NT2/D1 (cell line): ENCODE results near the gene SIX1.
A peak's percentile ranks its signal among the peaks of the same experiment; 100 is the strongest.

ENCODE experiments used
- DNase-seq: peaks from one replicate; pipeline ENCODE4 v3.0.0-alpha.2; 2011; ENCODE audit warnings: low read depth, low spot score
- H3K27me3 ChIP-seq: 2 replicates; pipeline ENCODE4 v1.6.0; 2011; ENCODE audit warnings: mild to moderate bottlenecking; ENCODE audit not compliant: insufficient read length, insufficient read depth
- H3K36me3 ChIP-seq: 2 replicates; pipeline ENCODE4 v1.6.1; 2011; ENCODE audit warnings: mild to moderate bottlenecking, low read length, mixed read lengths; ENCODE audit not compliant: insufficient read depth, insufficient read length
- H3K4me1 ChIP-seq: 2 replicates; pipeline ENCODE4 v1.5.1; 2011; ENCODE audit not compliant: insufficient read depth, insufficient read length
- H3K4me3 ChIP-seq: 2 replicates; pipeline ENCODE4 v1.5.1; 2011; ENCODE audit warnings: low read depth; ENCODE audit not compliant: insufficient read length
- H3K9ac ChIP-seq: 2 replicates; pipeline ENCODE4 v1.6.0; 2011; ENCODE audit warnings: low read depth; ENCODE audit not compliant: insufficient read length
- H3K9me3 ChIP-seq: 2 replicates; pipeline ENCODE4 v1.5.1; 2011; ENCODE audit warnings: mild to moderate bottlenecking, low read length; ENCODE audit not compliant: insufficient read depth
- SUZ12 ChIP-seq: IDR thresholded peaks from 2 replicates; pipeline ENCODE4 v1.6.1; 2011; ENCODE audit not compliant: insufficient read length, insufficient read depth; ENCODE audit errors: extremely low read depth
- YY1 ChIP-seq: IDR thresholded peaks from 2 replicates; pipeline ENCODE4 v1.6.1; 2011; ENCODE audit not compliant: insufficient read length, insufficient read depth
- ZNF274 ChIP-seq: IDR thresholded peaks from 2 replicates; pipeline ENCODE4 v1.6.1; 2011; ENCODE audit warnings: mild to moderate bottlenecking, low read depth, low read length

The SIX1 gene

DNA sequence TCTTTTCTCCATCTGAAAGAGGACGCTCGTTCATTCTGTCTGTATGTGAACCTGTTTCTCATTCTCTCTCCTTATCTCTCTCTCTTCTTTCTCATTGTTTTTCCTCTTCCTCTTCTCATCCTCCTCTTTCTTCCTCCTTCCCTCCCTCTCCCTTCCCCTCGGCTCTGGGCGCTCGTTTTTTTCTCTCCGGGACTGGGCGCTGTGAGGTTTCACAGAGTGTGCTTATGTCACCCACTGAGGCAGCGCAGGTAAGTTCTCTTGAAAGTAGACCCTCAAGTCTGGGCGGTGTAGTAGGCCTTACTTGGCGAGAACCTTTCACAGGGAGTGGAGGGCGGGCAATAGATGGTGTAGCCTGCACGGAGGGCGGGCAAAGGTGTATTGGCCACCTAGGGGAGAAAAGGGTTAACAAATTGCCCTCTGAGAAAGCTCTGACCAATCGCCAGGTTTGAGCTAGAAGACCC is 4.5 kb upstream of the SIX1 start:
- Histone ChIP-seq H3K4me3 (no peak overlapping the region), H3K36me3 (no peaks in the 10 kb centered on the region), H3K27me3 (peaks cover 99% of the 10 kb centered on the region), H3K9ac (no peak overlapping the region), H3K4me1 (peaks cover 3% of the 10 kb centered on the region), H3K9me3 (no peaks in the 10 kb centered on the region)
- no peak for DNase-seq
- TF ChIP-seq SUZ12 (peak; percentile 83), ZNF274 (no peak), YY1 (no peak)

DNA sequence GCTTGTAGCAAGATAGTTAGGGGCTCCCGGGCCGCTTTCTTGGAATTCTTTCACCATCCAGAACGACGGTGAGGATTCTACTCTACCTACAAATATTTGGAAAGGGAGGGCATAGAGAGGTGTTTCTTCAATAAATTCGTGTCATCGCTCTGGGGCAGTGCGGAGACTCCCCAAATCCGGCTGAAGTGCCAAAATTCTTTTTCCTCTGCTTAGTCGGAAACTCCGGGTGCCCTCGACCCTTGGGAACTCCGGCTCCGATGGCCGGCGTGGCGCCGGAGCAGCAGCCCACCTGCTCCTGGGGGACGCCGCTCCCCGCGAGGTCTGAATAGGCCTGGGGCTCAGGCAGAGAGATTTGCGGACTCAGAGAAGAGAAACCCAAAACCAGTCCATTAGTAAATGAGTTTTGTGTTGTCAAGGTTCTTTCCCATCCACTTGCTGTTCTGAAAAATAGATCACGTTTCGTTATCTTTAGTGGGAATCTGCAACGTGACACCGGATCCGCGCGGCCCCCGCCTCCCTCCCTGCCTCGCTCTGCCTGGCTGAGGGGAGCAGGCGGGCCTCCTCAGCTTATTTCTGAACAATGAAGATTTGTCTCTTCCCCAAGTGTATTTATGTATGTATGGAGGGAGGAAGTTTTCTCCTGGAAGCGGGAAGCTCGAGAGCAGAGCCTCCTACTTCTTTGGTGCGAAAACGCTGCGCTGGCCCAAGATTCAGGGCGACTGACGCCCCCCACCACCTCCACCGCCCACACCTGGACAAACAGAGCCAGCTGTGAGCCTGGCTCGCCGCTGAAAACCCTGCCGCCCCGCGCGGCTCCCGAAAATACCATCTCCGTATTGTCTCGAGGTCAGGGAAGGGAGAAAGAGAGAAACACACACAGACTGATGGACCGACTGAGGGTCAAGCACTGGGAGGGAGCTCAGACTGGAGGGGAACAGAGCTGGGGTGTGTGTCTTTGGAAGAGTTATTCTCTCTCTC is 3.7 kb upstream of the SIX1 start:
- Histone ChIP-seq H3K36me3 (no peaks in the 10 kb centered on the region), H3K4me3 (no peak overlapping the region), H3K9me3 (no peaks in the 10 kb centered on the region), H3K9ac (no peak overlapping the region), H3K4me1 (peaks cover 7% of the 10 kb centered on the region), H3K27me3 (peaks cover 99% of the 10 kb centered on the region)
- TF ChIP-seq ZNF274, result no peak
- peak; percentile 92 for TF ChIP-seq SUZ12
- no peak for DNase-seq

DNA sequence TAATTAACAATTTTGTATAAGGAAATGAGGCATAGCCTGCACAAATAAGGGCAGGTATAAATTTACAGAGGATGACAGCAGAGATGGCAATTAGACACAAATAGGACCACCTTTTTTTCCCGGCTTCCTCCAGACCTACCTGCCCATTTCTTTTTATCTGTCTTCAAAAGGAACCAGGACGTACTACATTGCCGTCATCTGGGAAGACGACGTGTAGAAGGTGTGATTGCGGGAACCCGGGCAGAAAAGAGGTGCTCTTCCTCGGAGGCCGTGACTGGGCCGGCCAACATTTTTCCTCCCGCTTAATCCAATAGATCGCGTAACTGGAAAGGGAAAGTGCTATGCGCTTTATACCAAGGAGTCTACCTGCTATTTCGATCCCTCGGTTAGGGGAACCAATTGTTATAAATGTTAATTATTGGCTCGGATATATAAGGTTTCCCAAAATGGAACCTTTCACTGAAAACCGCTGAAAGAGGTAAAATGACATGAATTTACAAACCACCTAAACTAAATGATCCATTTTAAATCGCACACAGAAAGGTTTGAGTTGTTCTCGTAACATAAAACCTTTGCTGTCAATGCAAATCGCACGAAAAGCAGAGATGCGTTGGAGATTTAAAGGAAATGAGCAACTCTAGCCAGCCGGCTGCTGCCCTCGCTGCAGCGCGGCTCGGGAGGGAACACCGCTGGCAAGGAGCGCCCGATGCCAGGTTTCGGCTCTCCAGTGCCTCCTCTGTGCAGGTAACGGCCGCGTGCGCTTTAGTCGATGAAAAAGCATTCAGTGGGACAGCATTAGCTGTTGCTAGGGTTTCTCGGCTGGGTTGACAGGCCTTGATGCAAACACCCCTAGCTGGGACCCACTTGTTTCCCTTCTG is 2.8 kb upstream of the SIX1 start:
- Histone ChIP-seq H3K27me3 (peaks cover 99% of the 10 kb centered on the region), H3K9me3 (no peaks in the 10 kb centered on the region), H3K4me1 (peaks cover 9% of the 10 kb centered on the region), H3K4me3 (no peak overlapping the region), H3K9ac (no peak overlapping the region), H3K36me3 (no peaks in the 10 kb centered on the region)
- DNase-seq, result no peak
- TF ChIP-seq YY1, result no peak
- TF ChIP-seq SUZ12, result peak; percentile 76

DNA sequence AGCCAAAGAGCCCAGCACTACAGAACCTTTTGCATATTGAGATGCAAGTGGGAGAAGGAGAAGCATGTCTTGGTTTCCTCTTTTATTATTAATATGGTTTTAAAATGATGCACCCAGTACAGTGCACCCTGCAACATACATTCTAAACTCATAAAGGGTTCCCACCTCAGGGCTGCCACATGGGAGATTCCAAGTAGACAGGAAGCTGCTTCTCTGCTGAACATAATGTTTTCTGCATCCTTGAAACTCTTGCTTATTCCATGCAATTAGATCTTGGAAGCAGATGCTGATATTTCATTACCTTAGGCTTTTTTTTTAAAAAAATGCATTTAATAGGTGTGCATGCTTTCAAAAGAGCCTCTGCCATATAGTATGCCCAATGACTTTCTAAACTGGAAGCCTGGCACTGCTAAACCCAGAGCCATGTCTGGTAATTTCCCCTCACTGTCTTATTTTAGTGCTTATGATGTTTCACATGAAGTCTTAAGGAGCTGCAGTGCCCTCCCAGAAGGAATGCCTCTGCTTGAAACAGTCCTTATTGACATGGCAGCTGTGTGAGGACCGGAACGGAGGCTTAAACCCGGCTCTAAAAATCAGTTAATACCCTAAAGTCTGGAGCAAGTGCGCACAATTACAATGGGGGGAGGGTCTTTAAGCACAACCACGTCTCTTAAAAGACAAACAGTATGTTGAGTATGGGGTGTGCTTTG is 2.0 kb upstream of the SIX1 start:
- TF ChIP-seq SUZ12 (no peak), YY1 (no peak), ZNF274 (no peak)
- Histone ChIP-seq H3K9me3 (no peaks in the 10 kb centered on the region), H3K9ac (no peak overlapping the region), H3K4me1 (peaks cover 10% of the 10 kb centered on the region), H3K27me3 (peaks cover 99% of the 10 kb centered on the region), H3K36me3 (no peaks in the 10 kb centered on the region), H3K4me3 (no peak overlapping the region)
- no peak for DNase-seq

DNA sequence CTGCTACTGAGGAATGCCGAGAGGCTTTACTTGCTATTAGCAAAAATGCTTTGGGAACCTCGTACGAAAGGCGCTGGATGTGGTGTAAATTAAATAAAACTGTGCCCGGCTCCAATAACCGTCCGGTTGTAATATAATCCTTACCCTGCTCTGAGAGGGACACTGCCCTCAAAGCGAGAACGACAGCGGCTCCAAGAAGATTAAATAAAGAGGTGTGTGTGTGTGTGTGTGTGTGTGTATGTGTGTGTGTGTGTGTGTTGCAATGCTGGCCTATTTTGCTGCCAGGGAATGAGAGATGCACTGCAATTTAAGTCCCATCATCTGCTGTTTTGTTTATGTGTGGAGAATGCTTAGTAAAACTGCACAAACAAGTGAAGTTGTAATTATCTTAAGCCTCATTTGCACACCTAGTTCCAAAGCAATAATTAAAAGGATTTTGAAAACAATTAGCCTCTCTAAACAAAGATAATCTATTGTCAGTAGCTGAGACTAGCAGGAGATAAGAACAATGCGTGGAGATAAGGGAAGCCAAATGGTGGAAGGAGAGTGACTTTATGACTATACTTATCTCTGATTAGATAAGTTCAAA is 1.2 kb upstream of the SIX1 start:
- H3K36me3 ChIP-seq, result no peaks in the 10 kb centered on the region
- peaks cover 10% of the 10 kb centered on the region for H3K4me1 ChIP-seq
- DNase-seq, result no peak
- H3K27me3 ChIP-seq, result peaks cover 99% of the 10 kb centered on the region
- TF ChIP-seq SUZ12 (peak; percentile 5), ZNF274 (no peak), YY1 (no peak)
- no peaks in the 10 kb centered on the region for H3K9me3 ChIP-seq
- H3K9ac ChIP-seq, result no peak overlapping the region
- no peak overlapping the region for H3K4me3 ChIP-seq

DNA sequence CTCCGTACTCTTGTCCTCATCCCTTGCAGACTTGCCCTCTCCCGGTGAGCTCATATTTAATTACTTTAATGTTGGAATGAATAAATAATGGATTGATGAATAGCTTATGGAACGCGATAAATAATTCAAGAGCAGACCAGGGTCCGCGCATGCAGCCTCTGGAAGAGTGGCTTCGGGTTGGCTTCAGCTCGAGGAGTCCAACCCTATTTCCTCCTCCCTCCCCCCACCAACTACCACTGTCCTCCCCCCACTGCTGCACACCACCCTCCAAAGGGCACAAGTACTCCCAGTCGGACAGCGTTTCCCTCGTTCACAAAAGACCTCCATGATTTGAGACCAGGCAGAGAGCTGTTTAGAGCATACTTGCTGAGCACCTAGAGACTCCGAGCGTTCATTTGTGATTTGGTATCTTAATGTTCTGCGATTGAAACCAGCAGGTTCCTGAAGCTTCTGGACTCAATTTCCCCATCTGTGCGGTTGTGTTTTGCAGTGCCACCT is 647 bp upstream of the SIX1 start:
- Histone ChIP-seq H3K4me1 (peaks cover 10% of the 10 kb centered on the region), H3K4me3 (peak overlapping the region; percentile 27)
- no peak for DNase-seq

More for the DNA sequence above, 647 bp upstream of the SIX1 start:
- Histone ChIP-seq H3K36me3 (no peaks in the 10 kb centered on the region), H3K9me3 (no peaks in the 10 kb centered on the region), H3K27me3 (peaks cover 99% of the 10 kb centered on the region), H3K9ac (no peak overlapping the region)
- TF ChIP-seq SUZ12, result no peak
- TF ChIP-seq YY1, result no peak
- TF ChIP-seq ZNF274, result no peak
